GM19467 (cell line): ENCODE data around the gene MED7.

Experiments used
- ATAC-seq: cut with Tn5 transposase; IDR thresholded peaks from one replicate; pipeline ENCODE4 v1.9.1; 2021; ENCODE audit warnings: mild to moderate bottlenecking, moderate library complexity; ENCODE audit not compliant: unreplicated experiment

Gene MED7

DNA sequence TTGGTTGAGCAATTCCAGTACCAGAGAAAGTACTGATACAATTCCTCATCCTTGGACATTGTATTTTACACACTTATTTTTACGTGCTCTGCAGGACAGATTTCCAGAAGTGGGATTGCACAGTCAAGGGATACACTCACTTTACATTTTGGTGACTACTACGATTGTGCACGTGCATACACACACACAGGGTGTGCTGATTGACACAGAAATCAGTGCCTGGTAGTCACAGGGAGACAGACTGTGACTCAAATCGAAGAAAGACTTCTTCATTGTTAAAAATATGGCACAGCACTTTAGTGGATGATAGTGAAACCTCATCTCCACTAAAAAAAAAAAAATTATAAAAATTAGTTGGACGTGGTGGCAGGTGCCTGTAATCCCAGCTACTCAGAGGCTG, 21.9 kb upstream of the MED7 start:
- no peak for ATAC-seq

DNA sequence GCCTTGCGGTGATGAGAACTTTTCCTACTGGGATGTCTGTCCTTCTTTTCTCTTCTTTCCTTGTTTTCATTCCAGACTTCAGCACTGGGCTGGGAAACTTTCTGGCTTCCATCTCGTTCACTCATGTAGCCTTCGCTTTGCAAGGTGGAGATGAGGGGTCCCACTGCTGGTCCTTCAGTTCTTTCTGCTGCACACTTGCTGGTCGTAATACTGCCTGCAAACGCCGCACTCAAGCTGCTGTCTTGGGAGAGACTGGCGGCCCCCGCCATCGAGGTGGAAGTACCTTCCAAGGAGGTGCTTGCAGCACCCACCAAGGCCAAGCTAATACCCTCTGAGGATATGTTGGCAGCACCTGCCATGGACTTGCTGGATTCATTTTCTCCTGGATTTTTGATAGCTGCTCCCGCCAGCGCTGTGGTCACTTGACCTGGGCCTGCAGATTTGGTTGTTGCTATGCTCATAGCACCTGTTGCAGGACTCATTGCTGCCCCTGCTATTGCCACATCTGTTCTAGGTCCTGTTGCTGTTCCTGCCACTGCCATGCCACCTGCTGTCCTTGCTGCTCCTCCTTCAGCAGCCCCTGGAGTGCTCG, 20.4 kb upstream of the MED7 start:
- ATAC-seq: no peak

DNA sequence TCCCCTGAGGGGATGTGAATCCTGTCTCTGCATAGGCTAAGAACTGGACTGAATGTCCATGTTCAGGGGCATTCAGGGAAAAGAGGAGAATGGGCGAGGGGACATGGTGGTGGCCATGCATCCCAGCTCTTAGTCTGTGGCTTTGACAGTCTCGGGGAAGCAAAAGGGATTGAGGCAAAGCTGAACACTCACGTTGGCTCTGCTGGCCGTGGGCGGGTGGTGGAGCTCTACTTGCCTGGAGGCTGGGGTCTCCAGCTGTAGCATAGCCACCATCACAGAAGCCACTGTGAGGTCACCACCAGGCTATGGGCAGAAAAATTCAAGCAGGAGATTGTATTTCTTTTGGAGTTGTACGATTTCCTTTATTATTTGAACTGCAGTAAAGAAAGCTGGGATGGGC, 19.3 kb upstream of the MED7 start:
- ATAC-seq: no peak

DNA sequence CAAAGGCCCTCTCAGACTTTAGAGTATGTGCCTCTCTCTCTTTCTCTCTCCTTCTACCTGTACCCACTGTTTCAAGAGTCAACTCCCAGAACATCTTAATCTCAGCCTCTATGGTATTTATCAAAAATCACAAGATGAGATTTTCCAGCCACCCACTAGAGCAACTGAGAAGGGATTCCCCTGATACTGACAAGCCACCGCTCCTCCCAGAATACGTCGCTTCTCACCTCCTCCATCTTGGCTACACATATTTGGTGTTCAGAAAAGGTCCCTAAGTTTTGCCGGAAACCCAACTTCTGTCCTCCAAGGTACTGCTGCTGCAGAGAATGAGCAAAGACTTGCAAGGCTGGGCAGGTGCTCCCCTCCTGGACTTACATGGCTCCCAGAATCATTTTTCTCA, 17.3 kb upstream of the MED7 start:
- ATAC-seq: no peak

DNA sequence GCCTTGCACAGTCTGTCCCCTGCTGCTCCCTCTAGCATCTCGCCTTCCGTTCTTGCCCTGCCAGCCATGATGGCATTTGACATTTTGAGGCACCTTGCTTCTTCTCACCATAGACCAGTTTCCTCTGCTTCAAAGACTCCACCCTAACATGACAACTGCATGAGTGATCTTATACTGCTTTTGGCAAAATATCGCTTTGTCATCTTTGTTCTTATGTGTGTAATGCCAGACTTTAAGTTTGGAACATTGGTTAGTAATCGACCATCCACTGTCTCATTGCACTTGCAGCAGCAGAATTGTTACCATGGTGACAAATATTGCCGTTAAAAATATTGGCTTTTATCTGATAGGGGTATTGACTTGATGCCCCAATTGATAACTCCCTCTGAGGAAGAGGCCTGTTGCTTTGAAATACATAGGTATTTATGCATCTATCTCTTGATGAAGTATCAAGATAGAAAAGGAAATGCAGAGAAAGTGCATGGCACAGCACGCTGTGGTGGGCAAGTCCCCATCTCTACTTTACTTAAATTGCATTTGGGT, 16.6 kb upstream of the MED7 start:
- no peak for ATAC-seq

DNA sequence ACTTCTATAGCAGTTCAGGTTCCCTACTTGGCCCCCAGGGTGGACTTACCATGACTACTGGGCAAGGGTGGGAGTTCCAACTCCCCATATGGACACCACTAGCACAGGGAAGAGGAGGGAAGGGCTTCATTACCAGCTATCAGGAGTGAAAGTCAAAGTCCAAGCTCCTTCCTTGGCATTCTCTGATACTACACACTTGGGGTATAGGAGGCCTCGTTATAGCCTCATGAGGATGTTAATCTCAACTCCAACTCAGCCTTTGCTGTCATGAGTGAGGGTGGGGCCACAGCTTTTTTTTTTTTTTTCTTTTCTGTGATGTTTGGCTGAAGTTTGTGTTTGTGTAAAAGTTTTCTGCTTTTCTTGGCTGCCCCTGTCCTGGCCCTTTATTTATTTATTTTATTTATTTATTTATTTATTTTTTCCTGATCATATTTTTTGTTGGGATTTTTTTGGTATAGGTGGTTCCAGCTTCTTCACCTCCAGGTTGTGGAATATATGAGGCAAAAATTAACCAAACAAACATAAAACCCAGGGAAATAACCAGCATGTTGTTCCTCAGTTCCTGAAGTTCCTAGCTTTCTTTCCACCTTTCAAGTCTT, 14.7 kb upstream of the MED7 start:
- ATAC-seq: no peak

DNA sequence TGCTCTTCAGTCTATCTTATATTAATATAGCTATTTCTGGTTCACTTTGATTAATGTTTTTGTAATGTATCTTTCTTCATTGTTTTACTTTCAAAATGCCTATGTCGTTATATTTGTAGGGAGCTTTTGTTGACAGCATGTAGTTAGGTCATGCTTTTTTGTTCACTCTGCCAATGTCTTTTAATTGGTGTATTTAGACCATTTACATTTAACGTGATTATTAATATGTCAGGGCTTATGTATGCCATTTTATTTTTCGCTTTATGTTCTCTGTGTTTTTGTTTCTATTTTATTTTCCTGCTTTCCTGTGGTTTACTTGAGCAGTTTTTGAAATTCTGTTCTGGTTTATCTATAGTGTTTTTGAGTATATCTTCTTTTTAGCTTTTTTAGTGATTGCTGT, 12.6 kb upstream of the MED7 start:
- ATAC-seq: no peak

DNA sequence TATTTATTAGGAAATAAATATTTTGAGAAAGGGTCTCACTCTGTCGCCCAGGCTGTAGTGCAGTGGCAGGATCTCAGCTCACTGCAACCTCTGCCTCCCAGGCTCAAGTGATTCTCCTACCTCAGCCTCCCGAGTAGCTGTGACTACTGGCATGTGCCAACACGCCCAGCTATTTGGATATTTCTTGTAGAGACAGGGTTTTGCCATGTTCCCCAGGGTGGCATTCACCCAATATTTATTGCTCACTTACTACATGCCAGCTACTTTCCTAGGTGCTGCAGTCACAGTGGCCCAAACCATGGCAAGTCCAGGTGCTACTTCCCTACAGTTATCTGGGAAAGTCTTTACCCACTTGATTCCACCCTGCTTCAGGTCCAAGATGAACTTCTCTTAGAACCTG, 8.3 kb upstream of the MED7 start:
- ATAC-seq: no peak

DNA sequence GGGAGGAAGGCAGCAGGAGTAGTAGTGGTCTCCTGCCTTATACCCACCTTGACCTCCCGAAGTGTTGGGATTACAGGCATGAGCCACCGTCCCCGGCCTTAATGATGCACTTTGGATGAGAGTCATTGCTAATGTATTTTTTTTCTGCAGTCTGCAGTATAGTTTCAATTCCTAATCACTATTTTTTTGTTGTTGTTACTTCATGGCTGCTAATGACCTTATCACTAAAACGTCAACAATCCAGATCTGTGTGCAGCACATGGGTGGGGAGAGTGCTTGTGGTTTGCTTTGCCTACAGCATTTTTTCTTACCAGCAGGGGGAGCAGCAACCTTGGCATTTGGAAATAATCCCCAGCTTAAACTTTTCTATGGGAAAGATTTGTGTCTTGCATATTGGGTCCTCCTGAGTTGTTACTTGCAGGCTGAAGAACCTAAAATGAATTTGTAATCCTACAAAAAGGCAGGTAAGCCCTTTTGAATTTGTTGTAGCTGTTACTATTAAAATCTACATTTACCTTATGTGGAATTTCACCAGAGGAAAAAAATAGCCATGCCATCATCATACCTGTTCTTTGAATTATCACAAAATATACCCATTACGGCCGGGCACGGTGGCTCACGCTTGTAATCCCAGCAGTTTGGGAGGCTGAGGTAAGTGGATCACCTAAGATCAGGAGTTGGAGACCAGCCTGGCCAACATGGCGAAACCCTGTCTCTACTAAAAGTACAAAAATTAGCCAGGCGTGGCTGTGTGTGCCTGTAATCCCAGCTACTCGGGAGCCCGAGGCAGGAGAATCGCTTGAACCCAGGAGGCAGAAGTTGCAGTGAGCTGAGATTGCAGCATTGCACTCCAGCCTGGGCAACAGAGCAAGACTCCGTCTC, 6.3 kb upstream of the MED7 start:
- ATAC-seq: peak; percentile 65

DNA sequence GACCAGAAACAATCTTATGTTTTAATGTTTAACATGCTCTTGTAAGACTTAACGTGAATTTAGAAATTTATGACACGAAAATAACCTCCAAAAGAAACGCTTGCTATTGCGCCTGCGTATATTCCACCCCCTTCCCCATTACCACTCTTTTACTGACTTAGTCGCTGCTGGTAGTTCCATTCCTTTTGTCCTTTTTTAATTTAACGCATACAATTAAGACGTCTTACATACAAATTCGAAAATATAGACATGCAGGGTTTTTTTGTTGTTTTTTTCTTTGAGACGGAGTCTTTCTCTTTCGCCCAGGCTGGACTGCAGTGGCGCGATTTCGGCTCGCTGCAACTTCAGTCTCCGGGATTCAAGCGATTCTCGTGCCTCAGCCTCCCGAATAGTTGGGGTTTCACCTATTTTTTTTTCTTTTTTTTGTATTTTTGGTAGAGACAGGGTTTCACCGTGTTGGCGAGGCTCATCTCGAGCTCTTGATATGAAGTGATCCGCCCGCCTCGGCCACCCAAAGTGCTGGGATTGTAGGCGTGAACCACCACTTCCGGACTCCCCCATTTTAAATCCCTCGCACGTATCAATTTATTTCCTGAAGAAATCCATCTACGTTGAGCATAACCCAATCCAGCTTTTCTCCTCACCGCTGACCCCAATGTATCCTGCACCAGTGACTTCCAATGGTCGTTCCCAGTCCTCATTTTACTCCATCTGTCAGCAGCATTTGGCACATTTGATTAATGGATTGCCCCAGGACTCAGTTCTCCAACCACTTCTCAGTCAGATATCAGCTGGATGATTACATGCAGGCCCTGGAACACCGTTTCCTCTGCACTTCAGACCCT, 684 bp upstream of the MED7 start:
- ATAC-seq: peak; percentile 33

DNA sequence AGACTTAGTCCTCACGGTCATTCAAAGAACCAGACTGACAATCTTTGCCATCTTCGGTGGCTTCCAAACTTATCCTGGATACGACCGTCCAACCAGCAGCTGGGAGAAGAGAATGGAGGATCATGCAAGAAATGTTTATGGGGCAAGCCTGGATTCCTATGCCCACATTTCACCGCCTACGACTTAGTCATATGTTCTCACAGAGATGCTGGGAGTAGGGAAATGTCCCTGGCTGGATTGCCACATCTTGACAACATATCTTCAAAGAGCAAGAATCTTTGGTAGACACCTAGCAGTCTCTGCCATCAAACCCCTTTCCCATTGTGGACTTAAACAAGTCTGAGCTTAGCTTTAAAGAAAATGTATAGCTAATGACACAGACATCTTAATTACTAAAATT, 5.0 kb downstream of the MED7 start:
- no peak for ATAC-seq

DNA sequence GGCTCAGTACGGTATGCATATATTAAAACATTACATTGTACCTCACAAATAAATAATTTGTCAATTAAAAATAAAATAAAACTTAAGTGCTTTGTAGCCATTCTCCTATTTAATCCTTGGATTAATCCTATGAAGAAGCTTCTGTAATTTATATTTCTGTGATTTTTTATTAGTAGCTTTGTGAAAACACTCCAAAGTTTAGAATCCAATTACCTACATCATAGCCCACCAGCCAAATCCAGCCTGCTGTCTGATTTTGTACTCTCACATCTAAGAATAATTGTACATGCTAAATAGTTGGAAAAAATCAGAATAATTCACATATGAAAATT, 10.4 kb downstream of the MED7 start:
- no peak for ATAC-seq

DNA sequence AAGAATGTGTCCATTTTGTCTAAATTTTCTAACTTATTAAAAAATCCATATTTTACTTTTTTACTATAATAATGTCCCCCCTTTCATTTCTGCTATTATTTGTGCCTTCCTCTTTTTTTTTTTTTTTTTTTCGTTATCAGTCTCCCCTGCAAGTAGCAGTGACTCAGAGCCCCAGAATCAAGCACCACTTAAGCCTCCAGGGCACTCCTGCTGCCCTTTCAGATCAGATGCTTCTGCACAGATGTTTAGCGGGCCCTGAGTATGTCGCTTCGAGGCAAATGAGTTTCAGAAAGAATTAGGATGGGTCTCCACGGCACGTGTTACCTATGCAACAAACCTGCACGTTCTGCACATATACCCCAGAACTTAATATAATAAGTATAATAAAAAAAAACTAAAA, 11.7 kb downstream of the MED7 start:
- no peak for ATAC-seq

DNA sequence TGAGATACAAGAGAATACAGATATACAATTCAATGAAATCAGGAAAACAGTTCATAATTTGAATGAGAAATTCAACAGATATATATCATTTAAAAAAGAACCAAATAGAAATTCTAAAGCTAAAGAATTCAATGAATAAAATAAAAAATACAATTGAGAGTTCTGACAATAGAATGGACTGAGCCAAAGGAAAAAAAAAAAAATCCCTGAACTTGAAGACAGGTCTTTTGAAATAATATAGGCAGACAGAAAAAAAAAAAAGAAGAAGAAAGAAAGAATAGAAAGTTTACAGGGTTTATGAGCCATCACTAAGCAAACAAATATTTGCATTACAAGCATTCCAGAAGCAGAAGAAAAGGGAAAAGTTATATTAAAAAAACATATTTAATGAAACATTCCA, 21.0 kb downstream of the MED7 start:
- no peak for ATAC-seq

DNA sequence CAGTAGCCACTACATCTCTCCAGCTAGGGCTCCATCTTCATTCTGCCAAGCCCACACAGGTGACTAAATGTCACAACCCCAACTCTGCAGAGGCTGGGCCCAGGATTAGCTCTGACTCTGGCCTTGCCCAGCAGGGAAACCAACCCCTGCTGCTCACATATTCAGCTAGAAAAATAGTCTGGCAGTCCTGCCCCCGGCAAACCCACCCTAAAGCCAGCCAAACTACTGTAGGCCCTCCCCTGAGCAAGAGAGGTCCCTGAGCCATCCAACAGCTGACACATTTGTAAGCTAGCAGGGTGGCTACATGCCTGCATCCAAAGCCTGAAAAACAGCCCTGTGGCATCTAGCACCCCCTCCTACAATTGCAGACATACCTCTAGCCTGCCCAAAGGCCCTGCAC, 22.6 kb downstream of the MED7 start:
- ATAC-seq: no peak

DNA sequence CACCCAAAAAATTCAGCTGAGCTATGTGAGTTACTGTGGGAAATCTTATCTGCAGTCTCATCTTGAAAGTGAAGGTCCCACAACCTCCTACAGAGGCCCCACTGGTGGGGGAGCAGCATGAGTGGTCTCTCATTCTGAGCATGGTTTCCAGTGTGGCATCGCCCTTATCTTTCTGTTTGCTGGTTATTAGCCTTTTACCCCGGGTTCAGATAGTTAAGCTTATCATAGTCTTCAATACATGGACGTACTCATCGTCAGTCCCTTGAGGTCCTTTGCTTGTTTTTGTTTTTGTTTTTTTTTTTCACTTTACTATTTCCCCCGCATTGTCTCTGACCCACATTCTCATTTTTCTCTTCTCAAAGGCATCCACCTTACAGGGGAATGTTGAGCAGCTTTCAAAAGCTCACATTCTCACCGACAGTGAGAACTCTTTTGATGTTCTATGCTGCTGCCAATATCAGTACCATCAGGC, 26.1 kb downstream of the MED7 start:
- ATAC-seq: no peak

DNA sequence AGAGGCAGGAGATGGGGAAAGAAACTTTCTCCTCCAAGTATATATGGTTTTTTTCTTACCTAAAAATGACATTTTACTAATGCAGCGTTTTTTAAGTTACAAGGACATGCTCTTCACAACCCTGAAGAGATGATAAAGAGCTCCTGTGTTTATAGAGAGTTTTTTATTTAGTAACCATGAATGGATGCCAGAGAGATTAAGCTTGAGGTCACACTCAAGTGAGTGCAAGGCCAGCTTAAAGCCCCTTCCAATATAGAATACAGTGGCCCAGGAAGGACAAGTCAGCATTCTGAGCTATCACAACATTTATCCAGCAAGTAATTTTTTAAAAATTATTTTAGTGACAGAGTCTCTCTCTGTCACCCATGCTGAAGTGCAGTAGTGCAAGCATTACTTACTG, 27.2 kb downstream of the MED7 start:
- ATAC-seq: no peak

DNA sequence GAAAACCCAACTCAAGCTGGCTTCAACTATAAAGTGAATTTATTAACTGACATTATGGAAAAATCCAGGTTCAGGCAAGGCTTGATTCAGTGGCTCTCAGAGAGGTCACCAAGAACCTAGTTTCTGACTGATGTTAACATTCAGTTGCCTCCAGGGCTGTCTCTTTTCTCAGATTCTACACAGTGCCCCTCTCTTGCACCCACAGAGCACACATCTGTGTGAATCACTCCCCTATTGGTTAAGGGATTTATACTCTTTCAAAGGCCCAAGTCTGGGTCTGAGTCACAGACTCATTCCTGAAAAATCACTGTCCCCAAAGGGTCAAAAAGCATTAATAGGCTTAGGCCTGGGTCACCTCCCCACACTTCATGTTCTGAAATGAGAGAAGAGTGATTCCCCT, 27.7 kb downstream of the MED7 start:
- no peak for ATAC-seq

DNA sequence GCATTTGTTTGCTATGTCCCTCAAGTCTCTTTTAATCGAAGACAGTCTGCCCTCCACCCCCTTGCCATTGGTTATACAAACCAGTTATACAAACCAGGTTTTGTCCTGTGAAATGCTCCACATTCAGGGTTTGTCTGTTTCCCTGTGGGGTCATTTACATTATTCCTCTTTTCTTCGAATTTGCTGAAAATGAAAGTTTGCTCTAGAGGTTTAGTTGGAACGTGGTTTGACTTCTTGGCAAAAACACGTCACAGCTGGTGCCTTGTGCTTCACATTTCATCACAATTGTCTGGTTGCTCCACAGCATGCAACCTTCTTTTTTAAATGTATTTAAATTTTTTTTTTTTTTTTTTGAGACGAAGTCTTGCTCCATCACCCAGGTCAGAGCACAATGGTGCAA, 29.7 kb downstream of the MED7 start:
- ATAC-seq: no peak

DNA sequence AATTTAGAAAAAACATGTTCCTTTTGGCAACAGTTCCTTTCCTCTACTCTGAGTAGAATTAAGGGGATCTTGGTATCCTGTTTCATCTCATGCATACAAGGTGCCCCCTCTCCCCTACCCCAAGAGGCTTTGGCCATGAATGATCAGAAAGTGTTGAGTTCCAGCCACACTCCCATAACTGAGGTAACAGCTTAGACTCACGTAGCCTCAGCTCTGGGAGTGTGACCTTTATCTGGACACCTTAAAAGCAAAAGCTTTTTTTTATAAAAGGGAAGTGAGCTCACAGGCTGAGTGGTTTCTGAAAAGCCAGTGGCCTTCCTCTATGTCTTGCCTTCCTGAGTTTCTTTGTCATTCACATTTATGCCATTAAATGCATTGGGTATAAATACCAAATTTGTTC, 32.9 kb downstream of the MED7 start:
- ATAC-seq: peak; percentile 60

DNA sequence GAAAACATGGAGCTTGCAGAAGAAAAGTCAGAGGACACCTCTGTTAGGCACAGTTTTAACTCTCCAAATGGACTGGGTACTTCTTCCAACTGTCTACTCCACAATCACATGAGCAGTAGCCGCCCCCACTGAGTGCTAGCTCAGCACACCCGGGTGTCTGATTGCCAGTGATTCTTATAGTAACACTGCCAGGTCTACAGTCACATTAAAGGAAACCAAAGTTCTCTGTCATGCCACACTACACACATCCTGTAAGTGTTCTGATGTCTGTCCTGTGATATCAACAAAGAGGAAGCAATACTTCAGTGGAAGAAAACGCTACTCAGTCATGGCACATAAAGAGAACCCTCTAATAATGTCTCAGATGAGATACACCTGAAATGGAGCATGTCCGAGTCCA, 33.7 kb downstream of the MED7 start, which contains the start of gene HAVCR2:
Gene HAVCR2 (minus strand): TSS at position 69 of the 400 bp plus-strand sequence. CDS start 61 bp downstream, at position 8.
- ATAC-seq: peak; percentile 88
